Ascending aorta (tissue), 2 donors: Measurements from ENCODE around the gene HPCA. TPM values are rescaled to one million over a fixed set of nuclear protein-coding genes. Genes with fewer than 3 reads are reported as not detected.

Experiments
- DNase-seq, 2 donors: peaks; one replicate each; pipeline ENCODE4 v3.0.0-alpha.2; 2019; ENCODE audit warnings: low spot score in 2 of 2
- H3K27ac ChIP-seq, 2 donors: fragments of 200-600 bp; sonication (generic); one replicate each; pipeline ENCODE4 v1.5.1; 2016 to 2017; ENCODE audit warnings: mild to moderate bottlenecking in 1 of 2
- H3K27me3 ChIP-seq: fragments of 200-600 bp; sonication (generic); one replicate; pipeline ENCODE4 v1.5.1; 2017
- H3K36me3 ChIP-seq, 2 donors: fragments of 200-600 bp; sonication (generic); one replicate each; pipeline ENCODE4 v1.5.1; 2016
- H3K4me1 ChIP-seq, 2 donors: fragments of 200-600 bp; sonication (generic); one replicate each; pipeline ENCODE4 v1.5.1; 2016 to 2017; ENCODE audit warnings: mild to moderate bottlenecking in 1 of 2
- H3K4me3 ChIP-seq, 2 donors: fragments of 200-600 bp; sonication (generic); one replicate each; pipeline ENCODE4 v1.5.1; 2016 to 2017; ENCODE audit warnings: mild to moderate bottlenecking in 1 of 2
- H3K9me3 ChIP-seq, 2 donors: fragments of 200-600 bp; sonication (generic); one replicate each; pipeline ENCODE4 v1.5.1; 2016
- intact Hi-C: fragments of 100-400 bp; cut with DNase I; formaldehyde crosslinking; loops from one replicate; pipeline ENCODE4 v1.15.1; 2023
- total RNA-seq: library from RNA; depleted of rRNA; stranded (reverse); fragments of >200 nt; gene quantifications from one replicate; pipeline ENCODE4 v1.1.0, GENCODE V29; 2016
- TF ChIP-seq, protein P1 (sequence below), 3 experiments: fragments of 200-600 bp in 2 of 3; fragments of 450-650 bp in 1 of 3; sonication (generic) in 2 of 3; IDR thresholded peaks; one replicate each; pipeline ENCODE4 v1.5.1; 2016 to 2019; ENCODE audit warnings: antibody characterized with exemption in 3 of 3, mild to moderate bottlenecking in 1 of 3, moderate library complexity in 1 of 3

The HPCA gene
- total RNA-seq, 1 donor from 2014 or later = not detected

DNA sequence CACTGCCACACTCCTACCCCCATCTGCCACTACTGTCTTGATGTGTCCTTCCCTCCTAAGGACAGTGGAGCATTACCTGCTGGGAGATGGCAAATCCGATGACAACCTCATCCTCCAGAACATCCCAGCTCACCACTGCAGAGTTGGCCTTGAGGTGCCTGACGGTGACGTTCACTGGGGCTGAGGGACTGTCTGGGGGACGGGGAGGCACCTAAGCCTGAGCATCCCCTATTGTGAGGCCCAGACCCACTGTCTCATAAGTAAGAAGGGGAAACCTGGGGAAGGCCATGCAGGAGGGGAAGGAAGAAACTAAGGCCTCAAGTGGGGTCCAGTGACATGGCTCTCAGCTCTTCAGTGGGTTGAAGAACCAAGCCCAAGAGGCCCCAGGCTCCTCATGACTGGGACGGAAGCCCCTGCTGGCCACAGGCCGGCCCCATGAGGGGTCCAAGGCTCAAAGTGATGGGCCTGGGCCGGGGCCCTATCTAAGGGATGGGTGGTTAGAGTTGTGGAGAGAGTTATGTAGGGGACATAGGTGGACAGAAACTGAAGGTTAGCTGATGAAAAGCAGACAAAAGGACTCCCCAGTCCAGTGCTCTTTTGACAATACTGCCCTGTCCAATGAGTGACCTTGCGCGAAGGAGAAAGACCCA, 17.4 kb upstream of the HPCA start:
- DNase-seq = peak in 1 of 2 donors; percentile 50
- H3K36me3 ChIP-seq = no peaks in the 10 kb centered on the region
- TF ChIP-seq, protein P1, sequence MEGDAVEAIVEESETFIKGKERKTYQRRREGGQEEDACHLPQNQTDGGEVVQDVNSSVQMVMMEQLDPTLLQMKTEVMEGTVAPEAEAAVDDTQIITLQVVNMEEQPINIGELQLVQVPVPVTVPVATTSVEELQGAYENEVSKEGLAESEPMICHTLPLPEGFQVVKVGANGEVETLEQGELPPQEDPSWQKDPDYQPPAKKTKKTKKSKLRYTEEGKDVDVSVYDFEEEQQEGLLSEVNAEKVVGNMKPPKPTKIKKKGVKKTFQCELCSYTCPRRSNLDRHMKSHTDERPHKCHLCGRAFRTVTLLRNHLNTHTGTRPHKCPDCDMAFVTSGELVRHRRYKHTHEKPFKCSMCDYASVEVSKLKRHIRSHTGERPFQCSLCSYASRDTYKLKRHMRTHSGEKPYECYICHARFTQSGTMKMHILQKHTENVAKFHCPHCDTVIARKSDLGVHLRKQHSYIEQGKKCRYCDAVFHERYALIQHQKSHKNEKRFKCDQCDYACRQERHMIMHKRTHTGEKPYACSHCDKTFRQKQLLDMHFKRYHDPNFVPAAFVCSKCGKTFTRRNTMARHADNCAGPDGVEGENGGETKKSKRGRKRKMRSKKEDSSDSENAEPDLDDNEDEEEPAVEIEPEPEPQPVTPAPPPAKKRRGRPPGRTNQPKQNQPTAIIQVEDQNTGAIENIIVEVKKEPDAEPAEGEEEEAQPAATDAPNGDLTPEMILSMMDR (IDR thresholded peaks at IDR 0.05) = no peak
- H3K27me3 ChIP-seq = no peaks in the 10 kb centered on the region
- peak overlapping the region in 1 of 2 donors; percentile 13 for H3K27ac ChIP-seq
- no peaks in the 10 kb centered on the region for H3K9me3 ChIP-seq
- H3K4me3 ChIP-seq = no peak overlapping the region
- peaks cover 12 to 42% of the 10 kb centered on the region in 2 donors for H3K4me1 ChIP-seq
- intact Hi-C loops = no loop called here

DNA sequence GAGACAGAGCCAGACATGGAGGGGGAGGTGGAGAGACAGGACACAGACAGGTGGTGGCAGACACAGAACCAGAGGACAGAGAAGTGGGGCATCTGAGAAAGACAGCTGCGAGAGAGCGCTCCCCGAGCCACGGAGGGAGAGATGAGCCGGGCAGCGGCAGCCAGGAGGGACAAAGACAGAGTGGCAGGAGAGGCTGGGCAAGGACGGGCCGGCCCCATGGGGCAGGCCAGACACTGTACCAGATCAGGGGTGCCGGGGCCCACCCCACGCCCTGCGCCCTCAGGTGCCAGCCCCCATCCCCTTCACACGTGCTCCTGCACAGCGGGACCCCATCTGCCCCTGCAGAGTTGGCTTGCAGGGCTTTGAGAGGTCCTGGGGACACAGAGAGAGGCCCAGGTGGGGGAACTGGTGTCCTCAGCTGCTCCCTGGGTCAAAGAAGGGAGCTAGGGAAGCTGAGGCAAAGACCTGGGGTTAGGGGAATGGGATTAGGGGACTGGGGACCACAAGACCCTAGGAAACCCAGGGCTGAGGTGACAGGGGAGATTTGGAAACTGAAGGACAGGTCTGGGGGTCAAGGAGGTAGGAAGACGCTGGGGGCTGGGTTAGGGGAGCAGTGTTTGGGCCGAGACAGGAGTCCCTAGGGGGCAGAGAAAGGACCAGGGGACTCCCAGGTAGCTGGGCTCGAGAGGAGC, 16.2 kb upstream of the HPCA start:
- Histone ChIP-seq H3K27ac (peak overlapping the region in 1 of 2 donors; percentile 11), H3K4me3 (peak overlapping the region; percentile 35 to 57), H3K36me3 (no peaks in the 10 kb centered on the region), H3K4me1 (peaks cover 5 to 31% of the 10 kb centered on the region in 2 donors), H3K9me3 (no peaks in the 10 kb centered on the region), H3K27me3 (no peaks in the 10 kb centered on the region)
- intact Hi-C loops = loop anchor here (2.0 kb wide), 1 partner anchor 53 kb away; the partner anchor contains the start of genes S100PBP and YARS1
- no peak for DNase-seq
- TF ChIP-seq, protein P1 (IDR thresholded peaks at IDR 0.05) = no peak

DNA sequence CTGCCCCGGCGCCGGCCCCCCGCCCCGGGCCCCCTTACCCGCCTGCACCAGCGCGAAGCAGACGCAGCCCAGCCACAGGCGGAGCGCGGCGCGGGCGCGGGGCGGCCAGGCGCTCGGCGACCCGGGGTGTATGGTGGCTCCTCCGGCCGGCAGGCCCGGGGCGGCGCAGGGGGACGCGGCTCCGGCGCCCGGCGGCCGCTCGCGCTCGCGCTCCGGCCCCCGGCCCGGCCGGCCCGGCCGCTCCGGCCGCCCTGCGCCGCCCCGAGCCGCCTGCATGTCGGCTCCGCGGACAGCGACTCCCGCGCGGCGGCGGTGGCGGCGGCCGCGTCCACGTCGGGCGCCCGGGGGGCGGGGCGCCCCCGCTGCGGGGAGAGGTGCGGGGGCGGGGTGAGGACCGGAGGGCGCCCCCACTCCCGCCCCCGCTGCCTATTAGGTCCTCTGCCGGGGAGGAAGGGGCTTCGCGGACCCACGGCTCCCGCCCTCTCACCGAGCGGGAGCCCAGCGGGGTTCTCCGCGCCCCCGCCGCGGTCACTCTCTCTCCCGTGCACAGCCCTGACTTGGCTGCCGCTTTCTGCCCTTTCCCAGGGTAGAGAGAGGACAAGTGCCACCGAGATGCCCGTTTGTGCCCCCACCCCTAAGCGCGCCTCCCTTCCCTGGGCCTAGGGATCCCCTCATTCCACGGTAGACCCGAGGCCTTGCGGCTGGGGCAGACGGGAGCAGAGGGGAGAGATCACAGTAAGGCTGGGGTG, 15.5 kb upstream of the HPCA start, which contains the start of gene FNDC5:
Gene FNDC5 (minus strand): TSS at position 298 of the 749 bp plus-strand sequence.
- intact Hi-C loops = loop anchor here (2.0 kb wide), 1 partner anchor 54 kb away; the partner anchor contains the start of genes S100PBP and YARS1
- no peaks in the 10 kb centered on the region for H3K27me3 ChIP-seq
- peak within 1 kb of the TSS; percentile 56 to 77 for H3K4me3 ChIP-seq
- H3K27ac ChIP-seq = peak within 1 kb of the TSS in 1 of 2 donors; percentile 11
- H3K4me1 ChIP-seq = peaks cover 4 to 24% of the 10 kb centered on the region in 2 donors
- no peaks in the 10 kb centered on the region for H3K9me3 ChIP-seq
- H3K36me3 ChIP-seq = no peaks in the 10 kb centered on the region
- TF ChIP-seq, protein P1 (IDR thresholded peaks at IDR 0.05) = no peak
- DNase-seq = no peak

GRCh38 chr1:32871364-32872191, 14.7 kb upstream of the HPCA start:
- peak in 1 of 2 donors; percentile 62 for DNase-seq
- no peaks in the 10 kb centered on the region for H3K9me3 ChIP-seq
- peaks cover 4 to 21% of the 10 kb centered on the region in 2 donors for H3K4me1 ChIP-seq
- H3K36me3 ChIP-seq = no peaks in the 10 kb centered on the region
- peak overlapping the region; percentile 56 to 77 for H3K4me3 ChIP-seq
- no peak overlapping the region for H3K27ac ChIP-seq
- intact Hi-C loops = loop anchor here (1.0 to 2.0 kb wide), 2 partner anchors 55 to 159 kb away; partner anchors contain the start of genes S100PBP and YARS1
- TF ChIP-seq, protein P1 (IDR thresholded peaks at IDR 0.05) = no peak
- no peaks in the 10 kb centered on the region for H3K27me3 ChIP-seq

DNA sequence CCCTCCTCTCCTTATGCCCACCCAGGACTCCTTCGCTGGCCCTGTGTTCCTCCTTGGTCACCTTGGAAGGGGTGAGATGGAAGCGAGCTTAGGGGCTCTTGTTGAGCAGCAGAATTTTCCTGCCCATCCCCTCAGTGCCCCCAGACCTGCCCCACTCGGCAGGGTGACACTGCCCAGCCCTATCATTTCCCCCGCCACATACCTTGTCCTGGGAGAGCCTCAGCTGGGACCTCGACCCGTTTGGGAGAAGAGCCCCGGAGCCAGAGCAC, 14.2 kb upstream of the HPCA start:
- Histone ChIP-seq H3K4me1 (peaks cover 4 to 21% of the 10 kb centered on the region in 2 donors), H3K4me3 (no peak overlapping the region), H3K36me3 (no peaks in the 10 kb centered on the region), H3K9me3 (no peaks in the 10 kb centered on the region), H3K27ac (no peak overlapping the region), H3K27me3 (no peaks in the 10 kb centered on the region)
- no peak for DNase-seq
- TF ChIP-seq, protein P1 (IDR thresholded peaks at IDR 0.05) = no peak
- intact Hi-C loops = loop anchor here (1.0 kb wide), 1 partner anchor 160 kb away; no protein-coding TSS in a partner anchor
